Activated naive CD4-positive, alpha-beta T cell (primary cell): ENCODE measurements around the gene MMP7.
"Not testable (repeated sequence)": the region's sequence is repeated elsewhere in the genome, so short reads cannot be mapped to it uniquely, and the experiment has no call there.

Source experiments
- DNase-seq, 4 experiments: peaks; one replicate each; lab custom pipeline; 2025; lab: John Stamatoyannopoulos, UW

Gene MMP7

GRCh38 chr11:102538932-102539331 is 8.4 kb upstream of the MMP7 start:
- DNase-seq = no peak

GRCh38 chr11:102534261-102534872 is 3.8 kb upstream of the MMP7 start:
- DNase-seq = no peak

GRCh38 chr11:102528618-102529017 is 1.9 kb downstream of the MMP7 start:
- DNase-seq = no peak

- DNase-seq = no peak
Measured at GRCh38 chr11:102527684-102528083, 2.9 kb downstream of the MMP7 start.

GRCh38 chr11:102527041-102527440 is 3.5 kb downstream of the MMP7 start:
- DNase-seq = no peak

GRCh38 chr11:102523887-102524286 is 6.7 kb downstream of the MMP7 start:
- DNase-seq = no peak

- no peak for DNase-seq
Measured at GRCh38 chr11:102523189-102523570, 7.4 kb downstream of the MMP7 start.

GRCh38 chr11:102522312-102523188 is 8.0 kb downstream of the MMP7 start:
- DNase-seq = no peak

- DNase-seq = no peak
Measured at GRCh38 chr11:102521121-102521520, 9.4 kb downstream of the MMP7 start.

- DNase-seq = no peak
Measured at GRCh38 chr11:102520514-102520913, 10.0 kb downstream of the MMP7 start.

- no peak for DNase-seq
Measured at GRCh38 chr11:102518296-102519094, 12.1 kb downstream of the MMP7 start.

GRCh38 chr11:102517670-102518069 is 12.9 kb downstream of the MMP7 start:
- DNase-seq = no peak

GRCh38 chr11:102516179-102516578 is 14.4 kb downstream of the MMP7 start:
- DNase-seq = no peak

- no peak for DNase-seq
Measured at GRCh38 chr11:102513869-102514268, 16.7 kb downstream of the MMP7 start.

- no peak for DNase-seq
Measured at GRCh38 chr11:102510439-102511135, 20.0 kb downstream of the MMP7 start.

- not testable (repeated sequence) for DNase-seq
Measured at GRCh38 chr11:102502831-102503230, 27.7 kb downstream of the MMP7 start.

GRCh38 chr11:102500829-102501228 is 29.7 kb downstream of the MMP7 start:
- no peak for DNase-seq

- no peak for DNase-seq
Measured at GRCh38 chr11:102499931-102500330, 30.6 kb downstream of the MMP7 start.

GRCh38 chr11:102499151-102499550 is 31.4 kb downstream of the MMP7 start:
- no peak for DNase-seq

- DNase-seq = no peak
Measured at GRCh38 chr11:102497061-102497460, 33.5 kb downstream of the MMP7 start.

GRCh38 chr11:102495161-102496042 is 35.1 kb downstream of the MMP7 start:
- DNase-seq = no peak
